Measurements from ENCODE around the gene PRKCB.

PRKCB gene

GRCh38 chr16:23867566-23867965 is 31.8 kb downstream of the PRKCB start:
- DNase-seq, result no peak

GRCh38 chr16:23868136-23868535 is 32.4 kb downstream of the PRKCB start:
- no peak for DNase-seq

- DNase-seq, result no peak
Observed at GRCh38 chr16:23869052-23869451, 33.3 kb downstream of the PRKCB start.

GRCh38 chr16:23871924-23872323 is 36.1 kb downstream of the PRKCB start:
- DNase-seq, result no peak

- DNase-seq, result no peak
Observed at GRCh38 chr16:23874613-23875294, 39.0 kb downstream of the PRKCB start.

- DNase-seq, result no peak
Observed at GRCh38 chr16:23876256-23876896, 40.6 kb downstream of the PRKCB start.

- no peak for DNase-seq
Observed at GRCh38 chr16:23877107-23878070, 41.6 kb downstream of the PRKCB start.

- no peak for DNase-seq
Observed at GRCh38 chr16:23879735-23880373, 44.1 kb downstream of the PRKCB start.

- no peak for DNase-seq
Observed at GRCh38 chr16:23889189-23889588, 53.4 kb downstream of the PRKCB start.

GRCh38 chr16:23893986-23894385 is 58.2 kb downstream of the PRKCB start:
- DNase-seq, result no peak

- DNase-seq, result no peak
Observed at GRCh38 chr16:23895052-23895451, 59.3 kb downstream of the PRKCB start.

GRCh38 chr16:23896832-23897821 is 61.3 kb downstream of the PRKCB start:
- DNase-seq, result no peak

GRCh38 chr16:23898682-23899430 is 63.1 kb downstream of the PRKCB start:
- DNase-seq, result no peak

- no peak for DNase-seq
Observed at GRCh38 chr16:23899869-23900268, 64.1 kb downstream of the PRKCB start.

- DNase-seq, result no peak
Observed at GRCh38 chr16:23900480-23901177, 64.8 kb downstream of the PRKCB start.

- DNase-seq, result no peak
Observed at GRCh38 chr16:23901178-23902033, 65.6 kb downstream of the PRKCB start.

GRCh38 chr16:23902034-23902747 is 66.4 kb downstream of the PRKCB start:
- no peak for DNase-seq

GRCh38 chr16:23902748-23903414 is 67.1 kb downstream of the PRKCB start:
- DNase-seq, result no peak
